Upper lobe of left lung (tissue), 6 donors: ENCODE data around the gene ROBO1. TPM values are rescaled to one million over a fixed set of nuclear protein-coding genes. Genes with fewer than 3 reads are reported as not detected.

Experiments
- ATAC-seq, 2 donors: fragments of 200-7000 bp; cut with Tn5 transposase; one replicate each; pipeline ENCODE4 v1.9.1; 2022; ENCODE audit warnings: mild to moderate bottlenecking in 2 of 2, moderate library complexity in 2 of 2; ENCODE audit not compliant: low FRiP score in 2 of 2
- DNase-seq, 2 donors: peaks; one replicate each; pipeline ENCODE4 v3.0.0-alpha.2; 2019 to 2020
- H3K27ac ChIP-seq, 4 donors: fragments of 200-600 bp; sonication (generic); one replicate each; pipeline ENCODE4 v1.5.1; 2016 to 2019
- H3K27me3 ChIP-seq, 4 donors: fragments of 200-600 bp; sonication (generic); one replicate each; pipeline ENCODE4 v1.5.1; 2017 to 2019
- H3K36me3 ChIP-seq, 4 donors: fragments of 200-600 bp; sonication (generic); one replicate each; pipeline ENCODE4 v1.5.1; 2016 to 2019
- H3K4me1 ChIP-seq, 4 donors: fragments of 200-600 bp; sonication (generic); one replicate each; pipeline ENCODE4 v1.5.1; 2018 to 2019
- H3K4me3 ChIP-seq, 4 donors: fragments of 200-600 bp; sonication (generic); one replicate each; pipeline ENCODE4 v1.5.1; 2017 to 2019; ENCODE audit warnings: mild to moderate bottlenecking in 2 of 4, moderate library complexity in 1 of 4
- H3K9me3 ChIP-seq, 4 donors: fragments of 200-600 bp; sonication (generic); one replicate each; pipeline ENCODE4 v1.5.1; 2018 to 2019
- CTCF ChIP-seq, 6 experiments: fragments of 450-650 bp in 4 of 6; fragments of 200-600 bp in 2 of 6; sonication (generic) in 2 of 6; IDR thresholded peaks; one replicate each; pipeline ENCODE4 v1.5.1; 2016 to 2019; ENCODE audit warnings: antibody characterized with exemption in 6 of 6
- EP300 ChIP-seq, 4 donors: sonication (generic); formaldehyde crosslinking; IDR thresholded peaks; one replicate each; pipeline ENCODE4 v1.5.1; 2017; ENCODE audit warnings: antibody characterized with exemption in 4 of 4, control low read depth in 2 of 4
- POLR2A ChIP-seq, 4 donors: fragments of 450-650 bp; IDR thresholded peaks; one replicate each; pipeline ENCODE4 v1.5.1; 2016 to 2017; ENCODE audit warnings: antibody characterized with exemption in 4 of 4, mild to moderate bottlenecking in 2 of 4
- POLR2AphosphoS5 ChIP-seq, 2 donors: sonication (generic); formaldehyde crosslinking; IDR thresholded peaks; one replicate each; pipeline ENCODE4 v1.5.1; 2017; ENCODE audit warnings: antibody characterized with exemption in 2 of 2
- WGBS, 2 donors: methylation state at CpG; one replicate each; pipeline ENCODE4 v1.1.5; 2017 to 2018; 5-methylcytosine and 5-hydroxymethylcytosine counted together
- total RNA-seq, 6 donors: library from RNA; depleted of rRNA in 4 of 6; stranded (reverse); fragments of >200 nt in 4 of 6; gene quantifications; one replicate each; pipeline versions ENCODE4 v1.1.0 to v1.2.1, GENCODE V29; 2016 to 2021
- donor health status: DM: no; HTN: no; CAD: no; lungs with moderate emphysema.
- donor health status: DM: no; HTN: yes; CAD: no; lungs with severe emphysema.

The ROBO1 gene
- total RNA-seq, 6 donors from 2014 or later: 10.5 to 29.0 (median 18.0) TPM

GRCh38 chr3:79551321-79551892, 216.4 kb downstream of the ROBO1 start:
- H3K27me3 ChIP-seq: no peaks in the 10 kb centered on the region
- H3K36me3 ChIP-seq: no peaks in the 10 kb centered on the region
- no peak for TF ChIP-seq POLR2AphosphoS5 (IDR thresholded peaks at IDR 0.05)
- no peak for TF ChIP-seq CTCF (IDR thresholded peaks at IDR 0.05)
- no peak for TF ChIP-seq EP300 (IDR thresholded peaks at IDR 0.05)
- DNase-seq (no peak), ATAC-seq (no peak)
- no peak overlapping the region for H3K27ac ChIP-seq
- H3K4me1 ChIP-seq: no peaks in the 10 kb centered on the region
- no peaks in the 10 kb centered on the region for H3K9me3 ChIP-seq
- WGBS, 2 donors: 50 to 66% methylated on average over 2 of the region's 2 CpGs
- no peak overlapping the region for H3K4me3 ChIP-seq

DNA sequence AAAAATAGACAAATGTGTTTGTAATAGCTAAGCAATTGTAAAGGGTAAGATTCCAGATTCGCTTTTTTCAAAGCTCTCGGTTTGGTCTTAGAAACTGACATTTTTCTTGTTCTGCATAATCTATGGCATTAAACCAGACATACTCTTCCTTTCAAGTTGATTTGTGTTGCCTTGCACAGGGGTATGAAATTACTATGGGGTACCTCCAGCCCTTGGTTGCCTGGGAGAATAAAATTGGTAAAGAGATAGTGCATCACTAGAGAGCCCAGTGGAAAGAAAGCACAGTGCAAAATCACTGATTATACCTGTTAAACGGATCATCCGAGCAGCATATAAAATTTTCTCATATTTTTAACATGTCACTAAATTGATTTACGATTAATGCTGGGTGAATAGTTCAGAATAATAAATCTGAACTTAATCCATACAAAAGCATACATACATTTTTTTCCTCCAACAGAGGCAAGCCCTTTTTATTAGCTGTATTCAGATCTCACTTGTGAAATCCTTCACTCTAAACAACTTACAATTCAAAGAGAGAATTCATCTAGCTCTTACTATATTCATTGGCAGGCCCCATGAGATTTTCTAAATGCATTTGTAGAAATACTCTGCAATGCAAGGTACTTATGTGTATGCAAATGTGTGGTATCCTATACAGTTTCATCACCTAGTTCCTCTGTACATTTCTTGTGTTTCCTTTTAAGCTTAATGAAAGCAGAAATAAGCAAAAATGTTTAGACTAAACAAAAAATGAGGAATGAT, 224.4 kb downstream of the ROBO1 start:
- Histone ChIP-seq H3K36me3 (no peaks in the 10 kb centered on the region), H3K9me3 (no peaks in the 10 kb centered on the region), H3K4me3 (no peak overlapping the region), H3K4me1 (no peaks in the 10 kb centered on the region), H3K27ac (no peak overlapping the region), H3K27me3 (no peaks in the 10 kb centered on the region)
- 79 to 83% methylated on average over 5 of the region's 5 CpGs for WGBS, 2 donors
- no peak for ATAC-seq
- no peak for DNase-seq
- TF ChIP-seq POLR2AphosphoS5 (IDR thresholded peaks at IDR 0.05) (no peak), EP300 (IDR thresholded peaks at IDR 0.05) (no peak), CTCF (IDR thresholded peaks at IDR 0.05) (no peak), POLR2A (IDR thresholded peaks at IDR 0.05) (no peak)

DNA sequence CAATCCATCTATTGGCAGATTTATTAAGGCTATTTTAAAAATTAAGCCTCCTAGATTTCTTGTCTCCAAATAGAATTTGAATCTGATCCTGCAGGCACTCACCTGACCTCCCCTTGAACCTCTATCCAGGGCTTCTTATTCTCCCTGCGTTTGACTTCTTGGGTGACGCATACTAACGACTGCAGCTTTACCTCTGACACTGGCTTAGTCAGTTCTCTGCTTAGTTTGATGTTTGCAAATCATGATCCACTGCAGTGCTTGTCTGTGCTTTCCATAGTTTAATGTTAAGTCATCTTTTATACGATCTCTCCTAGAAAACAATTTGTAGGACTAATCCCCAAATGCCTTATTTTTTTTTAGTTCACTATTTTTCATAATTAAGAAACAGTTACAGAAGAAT, 233.1 kb downstream of the ROBO1 start:
- Histone ChIP-seq H3K27ac (no peak overlapping the region), H3K27me3 (no peaks in the 10 kb centered on the region), H3K4me3 (no peak overlapping the region), H3K4me1 (no peaks in the 10 kb centered on the region), H3K36me3 (no peaks in the 10 kb centered on the region), H3K9me3 (no peaks in the 10 kb centered on the region)
- TF ChIP-seq CTCF (IDR thresholded peaks at IDR 0.05) (no peak), POLR2AphosphoS5 (IDR thresholded peaks at IDR 0.05) (no peak), EP300 (IDR thresholded peaks at IDR 0.05) (no peak), POLR2A (IDR thresholded peaks at IDR 0.05) (no peak)
- no peak for ATAC-seq
- 43 to 48% methylated on average over 4 of the region's 4 CpGs for WGBS, 2 donors
- DNase-seq: no peak

DNA sequence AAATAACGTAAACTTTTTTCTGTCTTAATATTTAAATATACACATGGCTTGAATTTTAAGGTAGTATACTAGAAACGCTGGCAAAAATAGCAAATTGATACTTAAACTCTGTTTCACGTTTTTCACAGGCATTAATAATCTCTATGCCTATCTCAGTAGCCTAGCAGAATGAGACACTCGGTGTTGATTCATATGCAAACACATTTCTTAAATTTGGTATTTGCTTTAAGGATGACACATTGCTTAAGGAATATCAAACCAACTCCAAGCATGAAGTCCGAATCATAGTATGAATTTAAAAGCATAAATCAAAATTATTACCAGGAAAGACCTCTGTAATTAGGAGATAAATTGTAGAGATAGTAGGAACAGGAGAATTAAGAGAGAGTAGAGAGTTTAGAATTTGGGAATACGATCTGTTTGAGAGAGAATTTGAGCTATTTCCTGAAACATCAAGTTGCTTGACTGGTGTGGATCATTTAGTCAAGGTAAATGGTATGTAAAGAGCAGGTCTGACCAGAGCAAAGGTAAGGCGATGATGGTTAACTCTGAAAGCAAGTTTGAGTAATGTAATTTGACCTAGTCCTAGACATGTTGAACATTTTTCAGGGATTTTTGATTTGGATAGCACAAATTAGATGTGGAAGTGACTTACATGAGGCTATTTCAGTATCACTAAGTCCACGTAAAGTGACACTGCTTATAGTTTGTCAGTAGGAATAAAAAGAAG, 236.1 kb downstream of the ROBO1 start:
- no peaks in the 10 kb centered on the region for H3K27me3 ChIP-seq
- H3K27ac ChIP-seq: no peak overlapping the region
- H3K9me3 ChIP-seq: no peaks in the 10 kb centered on the region
- DNase-seq (no peak), ATAC-seq (no peak)
- TF ChIP-seq POLR2AphosphoS5 (IDR thresholded peaks at IDR 0.05): no peak
- no peak for TF ChIP-seq POLR2A (IDR thresholded peaks at IDR 0.05)
- H3K4me3 ChIP-seq: no peak overlapping the region
- no peaks in the 10 kb centered on the region for H3K4me1 ChIP-seq
- H3K36me3 ChIP-seq: no peaks in the 10 kb centered on the region
- 64 to 69% methylated on average over 8 of the region's 8 CpGs for WGBS, 2 donors

- Histone ChIP-seq H3K9me3 (no peaks in the 10 kb centered on the region), H3K36me3 (no peaks in the 10 kb centered on the region), H3K27ac (no peak overlapping the region), H3K27me3 (no peaks in the 10 kb centered on the region), H3K4me1 (no peaks in the 10 kb centered on the region), H3K4me3 (no peak overlapping the region)
- WGBS, 2 donors: 8 to 9% methylated on average over 8 of the region's 8 CpGs
- ATAC-seq: no peak
- TF ChIP-seq EP300 (IDR thresholded peaks at IDR 0.05): no peak
- TF ChIP-seq POLR2A (IDR thresholded peaks at IDR 0.05): no peak
- TF ChIP-seq CTCF (IDR thresholded peaks at IDR 0.05): peak in 5 of 6 experiments; percentile 20 to 58 (median 26)
- no peak for TF ChIP-seq POLR2AphosphoS5 (IDR thresholded peaks at IDR 0.05)
- no peak for DNase-seq
Measured at GRCh38 chr3:79521221-79521848, 246.5 kb downstream of the ROBO1 start.
